GM18951 (cell line): ENCODE results near the gene MRPL55.

ENCODE experiments used
- POLR2A ChIP-seq: IDR thresholded peaks from 4 replicates; pipeline ENCODE4 v1.6.1; 2011; ENCODE audit warnings: mild to moderate bottlenecking; ENCODE audit not compliant: insufficient read length, insufficient read depth; ENCODE audit errors: extremely low read depth
- in situ Hi-C: fragments of 300-500 bp; cut with MboI; formaldehyde crosslinking; loops from one replicate; pipeline ENCODE4 v1.12.0; 2022; ENCODE audit warnings: low sequenced_read_pairs, mixed read lengths, inconsistent platforms; ENCODE audit not compliant: unreplicated experiment

MRPL55 gene

GRCh38 chr1:228077565-228078330, 31.4 kb downstream of the MRPL55 start:
- TF ChIP-seq POLR2A: no peak
- in situ Hi-C loops: no loop called here

GRCh38 chr1:228076796-228077430, 32.2 kb downstream of the MRPL55 start:
- in situ Hi-C loops: no loop called here

GRCh38 chr1:228075801-228076271, 33.3 kb downstream of the MRPL55 start:
- TF ChIP-seq POLR2A: no peak
- in situ Hi-C loops: no loop called here

More at GRCh38 chr1:228076796-228077430, 32.2 kb downstream of the MRPL55 start:
- no peak for TF ChIP-seq POLR2A

GRCh38 chr1:228074954-228075730, 34.0 kb downstream of the MRPL55 start:
- TF ChIP-seq POLR2A: no peak
- in situ Hi-C loops: no loop called here

DNA sequence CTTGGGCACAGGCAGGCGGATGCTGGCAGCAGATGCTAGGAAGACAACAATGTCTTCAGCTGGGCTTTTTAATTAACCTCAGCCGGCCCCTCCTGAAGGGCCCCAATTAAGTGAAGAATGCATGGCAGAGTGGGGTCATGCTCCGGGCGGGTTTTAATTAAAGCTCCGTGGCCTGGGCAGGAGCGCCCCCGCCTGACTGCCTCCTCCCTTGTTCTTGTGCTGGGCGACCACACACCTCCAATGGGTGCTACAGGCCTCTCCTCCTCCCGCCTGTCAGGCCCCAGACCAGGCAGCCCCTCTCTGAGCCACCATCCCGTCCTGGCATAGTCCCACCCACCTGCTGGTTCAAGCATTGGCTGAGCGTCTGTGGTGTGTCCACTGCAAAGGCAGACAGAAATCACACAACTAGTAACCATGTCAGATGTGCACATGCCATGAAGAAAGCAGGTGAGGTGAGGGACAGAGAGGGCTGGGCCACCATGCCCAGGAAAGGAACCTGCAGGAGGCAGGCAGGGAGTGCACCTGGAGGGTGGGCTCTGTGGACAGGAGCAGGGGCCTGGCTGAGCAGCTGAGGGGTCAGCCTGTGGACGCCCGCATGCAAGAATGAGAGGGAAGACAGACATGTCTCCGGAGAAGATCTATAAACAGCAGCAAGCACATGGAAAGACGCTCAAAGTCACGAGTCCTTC, 35.1 kb downstream of the MRPL55 start:
- no peak for TF ChIP-seq POLR2A
- in situ Hi-C loops: no loop called here

GRCh38 chr1:228073061-228073856, 35.8 kb downstream of the MRPL55 start:
- no peak for TF ChIP-seq POLR2A
- in situ Hi-C loops: no loop called here

DNA sequence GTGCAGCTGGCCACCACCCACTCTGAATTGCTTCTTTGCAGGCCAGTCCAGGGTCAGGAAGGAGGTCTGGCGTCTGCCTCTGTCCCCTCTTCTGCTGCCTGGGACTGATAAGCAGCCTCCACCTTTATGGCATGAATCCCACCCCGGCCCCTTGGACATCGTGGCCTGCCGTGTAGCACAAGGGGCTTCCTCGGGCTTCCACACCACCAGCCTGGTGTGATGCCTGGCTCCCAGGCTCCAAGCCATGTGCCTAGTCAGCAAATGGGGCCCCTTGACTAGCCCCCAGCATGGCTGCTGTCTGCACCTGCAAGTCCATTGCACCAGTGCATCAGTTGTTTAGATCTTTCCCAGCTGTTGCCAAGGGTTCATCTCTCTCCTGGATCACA, 36.4 kb downstream of the MRPL55 start:
- in situ Hi-C loops: no loop called here
- TF ChIP-seq POLR2A: no peak

DNA sequence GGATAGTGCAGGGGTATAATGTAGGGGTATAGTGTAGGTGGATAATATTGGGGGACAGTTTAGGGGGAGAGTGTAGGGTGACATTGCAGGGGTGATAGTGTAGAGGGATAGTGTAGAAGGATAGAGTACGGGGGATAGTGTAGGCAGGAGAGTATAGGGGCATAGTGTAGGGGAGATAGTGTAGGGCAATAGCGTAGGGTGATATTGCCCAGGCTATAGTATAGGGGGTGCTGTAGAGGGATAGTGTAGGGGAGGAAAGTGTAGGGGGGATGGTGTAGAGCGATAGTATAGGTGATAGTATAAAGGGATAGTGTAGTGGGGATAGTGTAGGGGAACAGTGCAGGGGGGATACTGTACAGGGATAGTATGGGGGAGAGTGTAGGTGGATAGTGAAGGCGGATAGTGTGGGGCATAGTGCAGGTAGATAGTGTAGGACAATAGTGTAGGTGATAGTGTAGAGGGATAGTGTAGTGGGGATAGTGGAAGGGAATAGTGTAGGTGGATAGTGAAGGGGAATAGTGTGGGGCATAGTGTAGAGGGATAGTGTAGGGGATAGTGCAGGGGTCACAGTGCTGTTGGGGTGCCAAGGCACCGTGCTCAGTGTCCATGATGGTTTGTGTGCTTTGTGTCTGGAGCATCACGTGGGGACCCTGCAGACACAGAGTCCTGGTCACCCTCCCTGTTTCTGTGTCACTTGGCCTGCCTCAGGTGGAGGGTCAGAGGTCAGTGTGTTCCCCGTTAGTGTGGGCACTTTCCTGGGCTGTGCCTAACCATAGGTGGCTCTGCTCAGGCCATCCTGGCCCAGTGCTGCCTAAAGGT, 37.1 kb downstream of the MRPL55 start:
- in situ Hi-C loops: no loop called here
- TF ChIP-seq POLR2A: no peak

DNA sequence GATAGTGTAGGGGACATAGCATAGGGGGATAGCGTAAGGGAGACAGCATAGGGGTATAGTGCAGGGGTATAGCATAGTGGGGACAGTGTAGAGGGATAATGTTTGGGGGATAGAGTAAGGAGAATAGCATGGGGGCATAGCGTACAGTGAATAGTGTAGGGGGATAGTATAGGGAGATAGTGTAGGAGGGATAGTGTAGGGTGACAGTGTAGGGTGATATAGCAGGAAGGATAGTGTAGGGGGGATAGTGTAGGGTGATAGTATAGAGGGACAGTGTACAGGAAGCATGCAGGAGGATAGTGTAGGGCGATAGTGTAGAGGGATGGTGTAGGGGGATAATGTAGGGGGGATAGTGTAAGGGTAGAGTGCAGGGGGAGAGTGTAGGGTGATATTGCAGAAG, 38.2 kb downstream of the MRPL55 start:
- in situ Hi-C loops: no loop called here
- TF ChIP-seq POLR2A: no peak

- in situ Hi-C loops: no loop called here
These were observed 38.9 kb downstream of the MRPL55 start for GRCh38 chr1:228070173-228070572.

DNA sequence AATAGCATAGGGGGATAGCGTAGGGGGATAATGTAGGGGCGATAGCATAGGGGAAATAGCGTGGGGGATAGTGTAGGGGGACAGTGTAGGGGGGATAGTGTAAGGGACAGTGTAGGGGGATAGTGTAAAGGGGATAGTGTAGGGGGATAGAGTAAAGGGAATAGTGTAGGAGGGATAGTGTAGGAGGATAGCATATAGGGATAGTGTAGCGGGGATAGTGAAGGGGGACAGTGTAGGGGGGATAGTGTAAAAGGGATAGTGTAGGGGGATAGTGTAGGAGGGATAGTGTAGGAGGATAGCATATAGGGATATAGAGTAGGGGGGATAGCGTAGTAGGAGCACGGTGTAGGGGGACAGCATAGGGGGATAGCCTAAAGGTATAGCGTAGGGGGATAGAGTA, 40.7 kb downstream of the MRPL55 start:
- in situ Hi-C loops: no loop called here
- no peak for TF ChIP-seq POLR2A

More at GRCh38 chr1:228070173-228070572, 38.9 kb downstream of the MRPL55 start:
- TF ChIP-seq POLR2A: no peak
